Astrocyte (in vitro differentiated cells and primary cell): Measurements from ENCODE around the gene RNF150. TPM values are rescaled to one million over a fixed set of nuclear protein-coding genes. Genes with fewer than 3 reads are reported as not detected.

Source experiments
- DNase-seq: peaks from one replicate; pipeline ENCODE4 v3.0.0-alpha.2; 2010; ENCODE audit warnings: low read depth
- FAIRE-seq: peaks from 2 replicates; lab custom pipeline; 2011; peaks lifted over from hg19 to GRCh38; lab: Jason Lieb, UNC
- H2AFZ ChIP-seq: 2 replicates; pipeline ENCODE4 v1.6.0; 2012; ENCODE audit warnings: low read depth, low read length, inconsistent platforms
- H3K27ac ChIP-seq: 2 replicates; pipeline ENCODE4 v1.5.1; 2011; ENCODE audit warnings: low read depth, low read length, inconsistent platforms
- H3K27me3 ChIP-seq: 2 replicates; pipeline ENCODE4 v1.6.0; 2011; ENCODE audit warnings: low read length, inconsistent platforms; ENCODE audit not compliant: insufficient read depth
- H3K36me3 ChIP-seq: 2 replicates; pipeline ENCODE4 v1.5.1; 2011; ENCODE audit warnings: low read length, inconsistent platforms; ENCODE audit not compliant: insufficient read depth
- H3K4me1 ChIP-seq: 2 replicates; pipeline ENCODE4 v1.5.1; 2011; ENCODE audit warnings: low read length, inconsistent platforms; ENCODE audit not compliant: insufficient read depth
- H3K4me2 ChIP-seq: 2 replicates; pipeline ENCODE4 v1.6.0; 2012; ENCODE audit warnings: low read length, inconsistent platforms
- H3K4me3 ChIP-seq: 2 replicates; pipeline ENCODE4 v1.5.1; 2011; ENCODE audit warnings: low read depth, mild to moderate bottlenecking, low read length, inconsistent platforms; ENCODE audit not compliant: insufficient read depth
- H3K79me2 ChIP-seq: 2 replicates; pipeline ENCODE4 v1.6.0; 2012; ENCODE audit warnings: mild to moderate bottlenecking, low read length, inconsistent platforms; ENCODE audit not compliant: insufficient read depth
- H3K9ac ChIP-seq: 2 replicates; pipeline ENCODE4 v1.6.0; 2012; ENCODE audit warnings: mild to moderate bottlenecking, low read length, inconsistent platforms
- H3K9me3 ChIP-seq: 2 replicates; pipeline ENCODE4 v1.5.1; 2012; ENCODE audit warnings: low read depth, mild to moderate bottlenecking, low read length, inconsistent platforms; ENCODE audit not compliant: insufficient read depth
- H4K20me1 ChIP-seq: 2 replicates; pipeline ENCODE4 v1.6.0; 2012; ENCODE audit warnings: low read length, inconsistent platforms; ENCODE audit not compliant: insufficient read depth
- H3K27ac Mint-ChIP-seq: one replicate; pipeline ENCODE4 v1.8.0; 2021; ENCODE audit warnings: mild to moderate bottlenecking, mixed read lengths; ENCODE audit not compliant: unreplicated experiment
- H3K27me3 Mint-ChIP-seq: one replicate; pipeline ENCODE4 v1.8.0; 2021; ENCODE audit warnings: low read depth, mixed read lengths; ENCODE audit not compliant: unreplicated experiment
- H3K36me3 Mint-ChIP-seq: one replicate; pipeline ENCODE4 v1.8.0; 2021; ENCODE audit warnings: low read depth, mixed read lengths; ENCODE audit not compliant: unreplicated experiment
- H3K4me1 Mint-ChIP-seq: one replicate; pipeline ENCODE4 v1.8.0; 2021; ENCODE audit warnings: low read depth, mixed read lengths; ENCODE audit not compliant: unreplicated experiment
- H3K4me3 Mint-ChIP-seq: one replicate; pipeline ENCODE4 v1.8.0; 2021; ENCODE audit warnings: mild to moderate bottlenecking, moderate library complexity, mixed read lengths; ENCODE audit not compliant: unreplicated experiment
- H3K9me3 Mint-ChIP-seq: one replicate; pipeline ENCODE4 v1.8.0; 2021; ENCODE audit warnings: mild to moderate bottlenecking, mixed read lengths; ENCODE audit not compliant: unreplicated experiment
- EZH2 ChIP-seq: IDR thresholded peaks from 2 replicates; pipeline ENCODE4 v1.6.1; 2012; ENCODE audit warnings: mild to moderate bottlenecking, low read length, inconsistent platforms; ENCODE audit not compliant: insufficient read depth
- total RNA-seq: library from RNA; stranded (reverse); gene quantifications from 2 replicates; pipeline ENCODE4 v1.2.1, GENCODE V29; 2021
- TF ChIP-seq, protein P1 (sequence below): IDR thresholded peaks from 2 replicates; pipeline ENCODE4 v1.5.1; 2011; ENCODE audit warnings: low read depth, mild to moderate bottlenecking, inconsistent platforms, low read length, moderate library complexity; ENCODE audit not compliant: insufficient read depth

The RNF150 gene
- total RNA-seq, 1 donor from 2014 or later = 5.2 TPM

- Histone ChIP-seq H2AFZ (no peak overlapping the region), H3K4me2 (no peak overlapping the region), H3K27ac (no peak overlapping the region), H3K9me3 (no peaks in the 10 kb centered on the region), H3K4me1 (no peaks in the 10 kb centered on the region), H3K36me3 (no peaks in the 10 kb centered on the region), H4K20me1 (no peaks in the 10 kb centered on the region), H3K9ac (no peak overlapping the region), H3K4me3 (no peak overlapping the region), H3K27me3 (peaks cover 3% of the 10 kb centered on the region), H3K79me2 (no peaks in the 10 kb centered on the region)
- TF ChIP-seq, protein P1, sequence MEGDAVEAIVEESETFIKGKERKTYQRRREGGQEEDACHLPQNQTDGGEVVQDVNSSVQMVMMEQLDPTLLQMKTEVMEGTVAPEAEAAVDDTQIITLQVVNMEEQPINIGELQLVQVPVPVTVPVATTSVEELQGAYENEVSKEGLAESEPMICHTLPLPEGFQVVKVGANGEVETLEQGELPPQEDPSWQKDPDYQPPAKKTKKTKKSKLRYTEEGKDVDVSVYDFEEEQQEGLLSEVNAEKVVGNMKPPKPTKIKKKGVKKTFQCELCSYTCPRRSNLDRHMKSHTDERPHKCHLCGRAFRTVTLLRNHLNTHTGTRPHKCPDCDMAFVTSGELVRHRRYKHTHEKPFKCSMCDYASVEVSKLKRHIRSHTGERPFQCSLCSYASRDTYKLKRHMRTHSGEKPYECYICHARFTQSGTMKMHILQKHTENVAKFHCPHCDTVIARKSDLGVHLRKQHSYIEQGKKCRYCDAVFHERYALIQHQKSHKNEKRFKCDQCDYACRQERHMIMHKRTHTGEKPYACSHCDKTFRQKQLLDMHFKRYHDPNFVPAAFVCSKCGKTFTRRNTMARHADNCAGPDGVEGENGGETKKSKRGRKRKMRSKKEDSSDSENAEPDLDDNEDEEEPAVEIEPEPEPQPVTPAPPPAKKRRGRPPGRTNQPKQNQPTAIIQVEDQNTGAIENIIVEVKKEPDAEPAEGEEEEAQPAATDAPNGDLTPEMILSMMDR = peak; percentile 85
- no peak for TF ChIP-seq EZH2
- Mint-ChIP-seq H3K9me3 (no peaks in the 10 kb centered on the region), H3K4me3 (no peak overlapping the region), H3K27ac (no peak overlapping the region), H3K27me3 (no peaks in the 10 kb centered on the region), H3K4me1 (no peaks in the 10 kb centered on the region), H3K36me3 (no peaks in the 10 kb centered on the region)
- FAIRE-seq (peak; percentile 93), DNase-seq (peak; percentile 27)
Observed at GRCh38 chr4:140851032-140851636, 282.1 kb downstream of the RNF150 start.

GRCh38 chr4:140849526-140849925 is 283.7 kb downstream of the RNF150 start:
- H2AFZ ChIP-seq = no peak overlapping the region
- H3K27ac Mint-ChIP-seq = no peak overlapping the region
- no peaks in the 10 kb centered on the region for H3K4me1 ChIP-seq
- no peaks in the 10 kb centered on the region for H3K36me3 Mint-ChIP-seq
- no peak overlapping the region for H3K27ac ChIP-seq
- H3K9me3 Mint-ChIP-seq = no peaks in the 10 kb centered on the region
- DNase-seq (no peak), FAIRE-seq (no peak)
- H3K27me3 ChIP-seq = peaks cover 3% of the 10 kb centered on the region
- no peak overlapping the region for H3K4me3 ChIP-seq
- H3K36me3 ChIP-seq = no peaks in the 10 kb centered on the region
- no peak overlapping the region for H3K9ac ChIP-seq
- no peaks in the 10 kb centered on the region for H3K4me1 Mint-ChIP-seq
- H3K79me2 ChIP-seq = no peaks in the 10 kb centered on the region
- H3K9me3 ChIP-seq = no peaks in the 10 kb centered on the region
- H4K20me1 ChIP-seq = no peaks in the 10 kb centered on the region
- no peak overlapping the region for H3K4me3 Mint-ChIP-seq
- H3K4me2 ChIP-seq = no peak overlapping the region
- TF ChIP-seq EZH2 = no peak
- TF ChIP-seq, protein P1 = no peak
- no peaks in the 10 kb centered on the region for H3K27me3 Mint-ChIP-seq

DNA sequence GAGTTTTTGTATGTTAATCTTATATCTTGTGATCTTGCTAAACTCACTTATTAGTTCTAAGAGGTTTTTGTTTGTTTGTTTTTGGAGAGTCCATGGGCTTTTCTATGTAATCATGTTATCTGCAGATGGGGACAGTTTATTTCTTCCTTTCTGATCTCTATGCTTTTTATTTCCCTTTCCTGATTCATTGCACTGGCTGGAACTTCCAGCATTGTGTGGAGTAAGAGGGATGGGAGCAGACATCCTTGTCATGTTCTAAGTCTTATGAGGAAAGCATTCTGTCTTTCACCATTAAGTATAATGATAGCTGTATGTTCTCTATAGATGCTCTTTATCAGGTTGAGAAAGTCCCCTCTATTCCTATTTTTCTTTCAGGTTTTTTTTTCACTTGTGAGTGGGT is 286.5 kb downstream of the RNF150 start:
- Histone ChIP-seq H3K4me1 (no peaks in the 10 kb centered on the region), H3K27ac (no peak overlapping the region), H4K20me1 (no peaks in the 10 kb centered on the region), H3K4me3 (no peak overlapping the region), H3K27me3 (no peaks in the 10 kb centered on the region), H3K79me2 (no peaks in the 10 kb centered on the region), H2AFZ (no peak overlapping the region), H3K36me3 (no peaks in the 10 kb centered on the region), H3K9me3 (no peaks in the 10 kb centered on the region), H3K9ac (no peak overlapping the region), H3K4me2 (no peak overlapping the region)
- DNase-seq = no peak
- H3K36me3 Mint-ChIP-seq = no peaks in the 10 kb centered on the region
- H3K4me3 Mint-ChIP-seq = no peak overlapping the region
- TF ChIP-seq, protein P1 = no peak
- TF ChIP-seq EZH2 = no peak
- no peaks in the 10 kb centered on the region for H3K4me1 Mint-ChIP-seq
- no peak overlapping the region for H3K27ac Mint-ChIP-seq
- no peaks in the 10 kb centered on the region for H3K27me3 Mint-ChIP-seq
- no peaks in the 10 kb centered on the region for H3K9me3 Mint-ChIP-seq
- no peak for FAIRE-seq
